Calu3 (cell line): Measurements from ENCODE around the gene TRIM62. TPM values are rescaled to one million over a fixed set of nuclear protein-coding genes. Genes with fewer than 3 reads are reported as not detected.

Experiments used
- BruUV-seq: library from RNA; stranded (reverse); fragments of 400-500 nt; replicated peaks from 2 replicates; lab custom pipeline; 2021; lab: Mats Ljungman, UMichigan
- CTCF ChIA-PET: fragments of 300-600 bp; sonication (Branson Sonifier 250); formaldehyde crosslinking; loops from one replicate; lab custom pipeline; 2022; ENCODE audit warnings: antibody characterized with exemption; lab: Charles Lee
- DNase-seq: peaks from one replicate; pipeline ENCODE4 v3.0.0; 2022
- H3K27ac Mint-ChIP-seq: one replicate; pipeline ENCODE4 v1.8.0; 2022; ENCODE audit warnings: mixed read lengths; ENCODE audit not compliant: unreplicated experiment
- H3K27me3 Mint-ChIP-seq: one replicate; pipeline ENCODE4 v1.8.0; 2022; ENCODE audit warnings: mixed read lengths; ENCODE audit not compliant: unreplicated experiment
- H3K36me3 Mint-ChIP-seq: one replicate; pipeline ENCODE4 v1.8.0; 2022; ENCODE audit warnings: mild to moderate bottlenecking, moderate library complexity, mixed read lengths; ENCODE audit not compliant: insufficient read depth, unreplicated experiment
- H3K4me1 Mint-ChIP-seq: one replicate; pipeline ENCODE4 v1.8.0; 2022; ENCODE audit warnings: mild to moderate bottlenecking, low read depth, mixed read lengths; ENCODE audit not compliant: unreplicated experiment
- H3K4me3 Mint-ChIP-seq: one replicate; pipeline ENCODE4 v1.8.0; 2022; ENCODE audit warnings: mild to moderate bottlenecking, low read depth, moderate library complexity, mixed read lengths; ENCODE audit not compliant: unreplicated experiment
- H3K9me3 Mint-ChIP-seq: one replicate; pipeline ENCODE4 v1.8.0; 2022; ENCODE audit warnings: low read depth, mixed read lengths; ENCODE audit not compliant: unreplicated experiment
- intact Hi-C: fragments of 100-400 bp; cut with micrococcal nuclease; formaldehyde crosslinking; loops from one replicate; pipeline ENCODE4 v1.10.0; 2022; ENCODE audit not compliant: unreplicated experiment
- total RNA-seq: library from RNA; stranded (reverse); gene quantifications from 2 replicates; pipeline ENCODE4 v1.2.3, GENCODE V29; 2022
- TF ChIP-seq, protein P1 (sequence below): fragments of 200-600 bp; IDR thresholded peaks from one replicate; pipeline ENCODE4 v1.8.0; 2022; ENCODE audit warnings: antibody characterized with exemption; ENCODE audit not compliant: unreplicated experiment

Gene TRIM62
- total RNA-seq, 1 experiment from 2014 or later: 8.8 TPM

DNA sequence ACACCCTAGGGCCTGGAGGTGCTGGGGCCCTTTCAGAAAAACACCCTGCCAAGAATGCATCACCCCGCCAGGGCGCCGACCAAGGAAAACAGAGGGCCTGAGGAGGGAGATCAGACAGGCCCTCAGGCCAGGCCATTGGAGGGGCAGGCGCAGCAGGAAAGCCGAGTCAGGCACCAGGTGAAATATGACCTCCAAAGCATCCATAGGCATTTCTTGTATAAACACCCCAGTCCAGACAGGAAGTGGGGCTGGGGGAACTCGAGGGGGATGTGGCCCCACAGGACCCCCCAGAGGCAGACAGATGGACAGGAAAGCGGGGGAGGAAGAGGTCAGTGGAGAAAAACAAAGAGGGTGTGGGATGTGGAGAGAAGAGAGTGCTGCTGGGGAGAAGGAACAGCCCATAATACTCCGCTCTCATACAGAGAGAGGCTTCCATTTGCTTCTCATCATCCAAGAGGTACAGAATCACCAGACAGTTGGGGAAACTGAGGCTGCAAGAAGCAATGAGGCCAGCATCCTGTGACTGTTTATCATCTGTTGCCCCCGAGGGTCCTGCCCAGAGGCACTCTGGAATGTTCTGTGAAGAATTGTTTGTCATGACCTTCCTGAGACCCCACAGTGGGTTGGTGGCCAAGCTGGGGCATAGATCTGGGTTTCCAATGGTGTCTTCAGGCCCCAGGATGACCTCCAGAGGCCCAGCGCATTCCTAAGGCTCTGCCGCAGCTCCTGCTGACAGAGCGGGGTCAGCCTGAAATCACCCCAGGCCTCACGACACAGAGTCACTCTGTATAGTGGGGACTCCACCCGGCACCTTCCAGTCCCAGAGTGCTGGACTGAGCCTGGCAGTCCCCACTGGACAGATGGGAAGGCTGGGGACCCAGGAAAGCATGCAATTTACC lies 18.0 kb downstream of the TRIM62 start:
- TF ChIP-seq, protein P1, sequence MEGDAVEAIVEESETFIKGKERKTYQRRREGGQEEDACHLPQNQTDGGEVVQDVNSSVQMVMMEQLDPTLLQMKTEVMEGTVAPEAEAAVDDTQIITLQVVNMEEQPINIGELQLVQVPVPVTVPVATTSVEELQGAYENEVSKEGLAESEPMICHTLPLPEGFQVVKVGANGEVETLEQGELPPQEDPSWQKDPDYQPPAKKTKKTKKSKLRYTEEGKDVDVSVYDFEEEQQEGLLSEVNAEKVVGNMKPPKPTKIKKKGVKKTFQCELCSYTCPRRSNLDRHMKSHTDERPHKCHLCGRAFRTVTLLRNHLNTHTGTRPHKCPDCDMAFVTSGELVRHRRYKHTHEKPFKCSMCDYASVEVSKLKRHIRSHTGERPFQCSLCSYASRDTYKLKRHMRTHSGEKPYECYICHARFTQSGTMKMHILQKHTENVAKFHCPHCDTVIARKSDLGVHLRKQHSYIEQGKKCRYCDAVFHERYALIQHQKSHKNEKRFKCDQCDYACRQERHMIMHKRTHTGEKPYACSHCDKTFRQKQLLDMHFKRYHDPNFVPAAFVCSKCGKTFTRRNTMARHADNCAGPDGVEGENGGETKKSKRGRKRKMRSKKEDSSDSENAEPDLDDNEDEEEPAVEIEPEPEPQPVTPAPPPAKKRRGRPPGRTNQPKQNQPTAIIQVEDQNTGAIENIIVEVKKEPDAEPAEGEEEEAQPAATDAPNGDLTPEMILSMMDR: no peak
- intact Hi-C loops: no loop called here
- DNase-seq: no peak
- no peaks in the 10 kb centered on the region for H3K36me3 Mint-ChIP-seq
- no peaks in the 10 kb centered on the region for H3K9me3 Mint-ChIP-seq
- H3K4me3 Mint-ChIP-seq: no peak overlapping the region
- BruUV-seq: no TSS peak
- H3K4me1 Mint-ChIP-seq: no peaks in the 10 kb centered on the region
- no peak overlapping the region for H3K27ac Mint-ChIP-seq
- no peaks in the 10 kb centered on the region for H3K27me3 Mint-ChIP-seq
- CTCF ChIA-PET: no interaction called here

DNA sequence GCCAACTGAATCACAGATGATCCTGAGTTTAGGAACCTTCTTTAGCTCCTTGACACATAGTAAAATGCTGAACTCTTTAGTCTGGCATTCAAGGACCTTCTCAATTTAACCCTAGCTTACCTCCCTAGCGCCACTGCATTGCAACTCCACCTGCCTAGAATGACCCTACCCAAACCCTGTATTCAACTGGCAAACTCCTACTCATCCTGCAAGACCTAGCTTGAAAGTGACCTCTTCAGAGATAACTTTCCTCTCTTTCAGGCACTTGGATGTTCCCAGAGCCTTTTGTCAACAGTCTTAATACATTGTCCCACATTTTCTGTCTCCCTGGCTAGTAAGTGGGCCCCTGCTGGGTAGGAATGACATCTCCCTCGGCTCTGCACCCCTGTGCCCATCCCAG lies 19.7 kb downstream of the TRIM62 start:
- Mint-ChIP-seq H3K4me3 (no peak overlapping the region), H3K27me3 (no peaks in the 10 kb centered on the region), H3K9me3 (no peaks in the 10 kb centered on the region), H3K36me3 (no peaks in the 10 kb centered on the region), H3K4me1 (no peaks in the 10 kb centered on the region), H3K27ac (no peak overlapping the region)
- CTCF ChIA-PET: no interaction called here
- DNase-seq: no peak
- BruUV-seq: no TSS peak
- intact Hi-C loops: no loop called here
- TF ChIP-seq, protein P1: no peak

DNA sequence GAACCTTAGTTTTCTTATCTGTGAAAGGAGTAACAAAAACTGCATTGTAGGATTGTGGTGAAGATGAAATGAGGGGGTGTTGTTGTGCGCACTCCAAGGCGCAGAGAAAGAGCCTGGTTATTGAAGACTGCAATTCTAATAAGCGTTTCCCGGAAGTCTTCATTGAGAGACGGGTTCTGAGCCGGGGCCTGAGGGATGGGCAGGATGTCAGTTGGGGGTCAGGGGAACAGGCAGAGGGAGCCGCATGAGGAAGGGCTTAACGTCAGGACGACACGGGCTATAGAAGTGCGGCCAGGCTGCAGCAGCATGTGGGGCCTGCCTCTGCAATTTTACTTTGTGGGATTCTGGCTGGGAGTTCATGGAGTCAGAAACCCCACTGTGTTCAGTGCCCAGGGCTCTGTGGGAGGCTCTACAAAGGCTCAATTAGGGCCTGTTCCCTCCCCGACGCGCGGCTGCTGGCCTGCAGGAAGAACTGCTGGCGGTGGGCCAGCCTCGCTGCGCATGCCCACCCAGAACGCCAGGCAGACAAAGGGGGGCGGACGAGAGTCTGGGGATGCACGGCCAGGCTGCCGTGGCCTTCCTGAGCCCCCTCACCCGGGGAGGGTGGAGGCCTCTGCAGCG lies 20.7 kb downstream of the TRIM62 start:
- Mint-ChIP-seq H3K27me3 (no peaks in the 10 kb centered on the region), H3K9me3 (no peaks in the 10 kb centered on the region), H3K27ac (no peak overlapping the region), H3K4me3 (no peak overlapping the region), H3K36me3 (no peaks in the 10 kb centered on the region), H3K4me1 (peaks cover 4% of the 10 kb centered on the region)
- TF ChIP-seq, protein P1: no peak
- intact Hi-C loops: no loop called here
- CTCF ChIA-PET: no interaction called here
- no TSS peak for BruUV-seq
- DNase-seq: no peak

DNA sequence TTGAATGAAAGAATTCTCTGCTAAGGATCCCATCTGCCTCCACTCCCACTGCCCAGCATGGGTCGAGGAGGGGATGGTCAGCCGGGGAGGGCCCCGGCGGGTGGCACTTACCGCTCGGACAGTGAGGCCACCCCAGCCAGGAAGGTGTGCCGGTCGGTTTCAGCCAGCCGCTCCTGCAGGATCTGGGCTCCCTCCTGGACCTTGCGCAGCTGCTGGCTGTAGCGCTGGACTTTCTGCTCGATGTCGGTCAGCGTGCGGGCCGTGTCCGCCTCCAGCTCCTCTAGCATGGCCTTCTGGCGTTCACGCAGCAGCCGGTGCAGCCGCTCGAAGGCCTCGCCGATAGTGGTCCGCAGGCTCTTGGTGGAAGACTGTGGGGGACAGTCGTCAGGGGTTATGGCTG lies 22.3 kb downstream of the TRIM62 start:
- CTCF ChIA-PET: no interaction called here
- H3K4me1 Mint-ChIP-seq: peaks cover 8% of the 10 kb centered on the region
- TF ChIP-seq, protein P1: no peak
- H3K36me3 Mint-ChIP-seq: no peaks in the 10 kb centered on the region
- intact Hi-C loops: no loop called here
- no peak overlapping the region for H3K4me3 Mint-ChIP-seq
- BruUV-seq: no TSS peak
- no peaks in the 10 kb centered on the region for H3K27me3 Mint-ChIP-seq
- DNase-seq: no peak
- no peak overlapping the region for H3K27ac Mint-ChIP-seq
- no peaks in the 10 kb centered on the region for H3K9me3 Mint-ChIP-seq
